Mesendoderm (in vitro differentiated cells): ENCODE data around the gene MAD1L1.

Experiments used
- DNase-seq: peaks from one replicate; pipeline ENCODE4 v3.0.0; 2013
- H2AK5ac ChIP-seq: 2 replicates; pipeline ENCODE4 v1.6.1; 2013; ENCODE audit warnings: low read length, inconsistent platforms
- H2BK120ac ChIP-seq: 2 replicates; pipeline ENCODE4 v1.6.1; 2013; ENCODE audit warnings: low read depth, mild to moderate bottlenecking, low read length, moderate library complexity, mixed read lengths
- H2BK15ac ChIP-seq: replicated peaks from 2 replicates; pipeline ENCODE4 v1.6.1; 2013; ENCODE audit warnings: low read depth, mild to moderate bottlenecking, moderate library complexity
- H2BK5ac ChIP-seq: 2 replicates; pipeline ENCODE4 v1.6.1; 2013; ENCODE audit warnings: low read length, inconsistent platforms
- H3K18ac ChIP-seq: 2 replicates; pipeline ENCODE4 v1.6.1; 2013; ENCODE audit warnings: mild to moderate bottlenecking, low read length, mixed read lengths
- H3K23ac ChIP-seq: one replicate; pipeline ENCODE4 v1.6.1; 2013; ENCODE audit warnings: low read length
- H3K27ac ChIP-seq: 2 replicates; pipeline ENCODE4 v1.5.1; 2013; ENCODE audit warnings: low read depth, mild to moderate bottlenecking, inconsistent platforms, low read length, moderate library complexity
- H3K27me3 ChIP-seq: 2 replicates; pipeline ENCODE4 v1.6.1; 2013; ENCODE audit warnings: low read length, control low read depth, mild to moderate bottlenecking, inconsistent platforms; ENCODE audit not compliant: insufficient read depth, poor library complexity
- H3K36me3 ChIP-seq: 2 replicates; pipeline ENCODE4 v1.6.1; 2013; ENCODE audit warnings: low read length, inconsistent platforms; ENCODE audit not compliant: control insufficient read depth, insufficient read depth
- H3K4ac ChIP-seq: one replicate; pipeline ENCODE4 v1.6.1; 2013; ENCODE audit warnings: low read depth, mild to moderate bottlenecking, low read length, moderate library complexity
- H3K4me1 ChIP-seq: 2 replicates; pipeline ENCODE4 v1.6.1; 2013; ENCODE audit warnings: low read depth, low read length, inconsistent platforms; ENCODE audit not compliant: control insufficient read depth
- H3K4me2 ChIP-seq: 2 replicates; pipeline ENCODE4 v1.6.1; 2013; ENCODE audit warnings: low read length
- H3K4me3 ChIP-seq: 2 replicates; pipeline ENCODE4 v1.5.1; 2013; ENCODE audit warnings: mild to moderate bottlenecking, low read length
- H3K56ac ChIP-seq: one replicate; pipeline ENCODE4 v1.6.1; 2013; ENCODE audit warnings: low read length
- H3K79me1 ChIP-seq: 2 replicates; pipeline ENCODE4 v1.6.1; 2013; ENCODE audit warnings: low read length, inconsistent platforms
- H3K79me2 ChIP-seq: 2 replicates; pipeline ENCODE4 v1.6.1; 2013; ENCODE audit warnings: mild to moderate bottlenecking, low read length; ENCODE audit not compliant: control insufficient read depth, insufficient read depth
- H3K9ac ChIP-seq: 2 replicates; pipeline ENCODE4 v1.6.1; 2013; ENCODE audit warnings: low read length, inconsistent platforms
- H4K5ac ChIP-seq: one replicate; pipeline ENCODE4 v1.6.1; 2013; ENCODE audit warnings: low read length
- H4K8ac ChIP-seq: one replicate; pipeline ENCODE4 v1.6.1; 2013; ENCODE audit warnings: low read depth, mild to moderate bottlenecking, control low read depth, low read length, moderate library complexity
- WGBS: extraction: QIAGEN DNeasy Blood & Tissue Kit; methylation state at CpG from one replicate; pipeline ENCODE4 v1.1.7; 2013; ENCODE audit warnings: low lambda C conversion rate, missing lambda C conversion rate; ENCODE audit not compliant: insufficient coverage; ENCODE audit errors: extremely low coverage; 5-methylcytosine and 5-hydroxymethylcytosine counted together

Gene MAD1L1

DNA sequence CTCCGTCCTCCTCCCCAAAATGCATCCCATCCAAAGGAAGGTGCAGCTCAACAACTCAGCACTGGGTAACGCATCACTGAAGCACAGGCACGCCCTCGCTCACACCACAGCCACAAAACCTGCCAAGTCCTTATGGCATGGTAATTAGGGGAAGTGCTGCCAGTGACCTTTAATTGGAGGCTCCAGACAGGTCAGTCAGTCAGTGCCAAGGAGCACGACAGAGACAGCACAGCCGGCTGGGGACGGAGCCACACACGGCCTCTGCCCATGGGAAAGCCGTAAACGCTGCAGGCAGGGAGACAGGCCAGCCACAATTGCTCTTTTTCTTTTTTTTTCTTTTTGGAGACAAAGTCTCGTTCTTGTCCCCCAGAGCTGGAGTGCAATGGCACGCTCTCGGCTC, 146.5 kb downstream of the MAD1L1 start:
- Histone ChIP-seq H3K79me1 (no peaks in the 10 kb centered on the region), H2BK15ac (no peak overlapping the region), H2BK120ac (no peak overlapping the region), H3K4me1 (no peaks in the 10 kb centered on the region), H4K8ac (no peak overlapping the region), H3K18ac (no peak overlapping the region), H4K5ac (no peak overlapping the region), H3K27me3 (no peaks in the 10 kb centered on the region), H3K27ac (no peak overlapping the region), H3K4me2 (no peak overlapping the region), H3K9ac (no peak overlapping the region), H3K56ac (no peak overlapping the region), H3K79me2 (no peaks in the 10 kb centered on the region), H3K4me3 (no peak overlapping the region), H2BK5ac (no peak overlapping the region), H3K36me3 (no peaks in the 10 kb centered on the region), H3K4ac (no peak overlapping the region), H2AK5ac (no peak overlapping the region), H3K23ac (no peak overlapping the region)
- WGBS, result no CpG with 5 or more reads among the region's 13 CpGs
- no peak for DNase-seq

DNA sequence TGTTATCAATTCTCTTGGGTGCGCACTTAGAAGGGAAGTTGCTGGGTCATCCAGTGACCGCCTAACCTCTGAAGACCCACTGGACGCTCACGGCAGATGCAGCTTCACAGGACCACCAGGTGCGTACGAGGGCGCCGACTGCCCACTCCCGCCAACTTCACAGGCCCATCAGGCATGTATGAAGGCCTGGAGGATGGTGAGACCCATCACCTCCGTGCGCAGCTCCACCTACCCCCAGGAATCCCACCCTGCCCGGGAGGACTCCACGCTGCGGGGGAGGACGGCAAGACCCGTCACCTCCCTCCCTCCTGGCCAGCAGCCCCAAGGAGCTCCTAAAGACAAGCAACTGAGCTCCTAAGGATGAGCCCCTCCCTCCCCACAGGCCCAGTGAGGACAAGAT, 146.9 kb downstream of the MAD1L1 start:
- H3K4me3 ChIP-seq, result no peak overlapping the region
- no peak overlapping the region for H4K5ac ChIP-seq
- DNase-seq, result no peak
- H2BK15ac ChIP-seq, result no peak overlapping the region
- no peak overlapping the region for H3K9ac ChIP-seq
- H3K79me1 ChIP-seq, result no peaks in the 10 kb centered on the region
- no peaks in the 10 kb centered on the region for H3K27me3 ChIP-seq
- H3K23ac ChIP-seq, result no peak overlapping the region
- H3K4me2 ChIP-seq, result no peak overlapping the region
- H3K4me1 ChIP-seq, result no peaks in the 10 kb centered on the region
- no peak overlapping the region for H3K18ac ChIP-seq
- no peak overlapping the region for H2BK5ac ChIP-seq
- H3K36me3 ChIP-seq, result no peaks in the 10 kb centered on the region
- no peak overlapping the region for H3K56ac ChIP-seq
- no peak overlapping the region for H2AK5ac ChIP-seq
- no CpG with 5 or more reads among the region's 16 CpGs for WGBS
- no peak overlapping the region for H4K8ac ChIP-seq
- no peak overlapping the region for H2BK120ac ChIP-seq
- H3K4ac ChIP-seq, result no peak overlapping the region
- no peak overlapping the region for H3K27ac ChIP-seq
- H3K79me2 ChIP-seq, result no peaks in the 10 kb centered on the region

DNA sequence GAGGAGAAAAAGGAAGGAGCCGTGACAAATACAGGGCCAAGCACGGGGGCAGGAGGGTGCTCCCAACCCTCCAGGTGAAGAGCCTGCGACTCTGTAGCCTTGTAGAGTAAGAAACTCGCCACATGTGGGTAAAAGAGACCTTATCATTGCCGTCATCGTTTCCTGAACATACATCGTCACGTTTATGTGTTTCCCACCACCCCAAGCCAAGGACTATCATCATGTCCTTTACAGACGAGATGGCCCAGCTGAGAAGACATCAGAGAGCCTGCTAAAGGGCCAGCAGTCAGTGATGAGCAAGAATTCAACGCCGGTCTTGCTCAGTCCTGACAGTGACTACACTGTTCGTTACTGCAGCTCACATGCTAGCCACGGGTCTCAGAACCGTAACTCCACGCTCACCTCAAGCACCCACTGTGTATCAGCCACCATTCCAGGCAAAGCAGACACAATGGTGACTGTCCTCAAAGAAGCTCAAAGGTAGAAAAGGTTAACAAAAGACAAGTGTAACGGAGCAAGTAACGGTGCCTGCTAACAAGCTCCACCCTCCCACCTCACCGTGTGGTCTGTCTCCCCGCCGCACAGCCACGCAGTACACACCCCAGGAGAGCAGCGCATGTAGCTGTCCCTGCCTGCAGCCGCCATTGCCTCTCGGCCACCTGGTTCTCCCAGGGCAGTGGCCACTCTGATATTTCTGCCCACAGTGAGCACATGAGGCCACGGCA, 147.8 kb downstream of the MAD1L1 start:
- no peak overlapping the region for H3K9ac ChIP-seq
- no peak overlapping the region for H2BK5ac ChIP-seq
- H2AK5ac ChIP-seq, result no peak overlapping the region
- H4K5ac ChIP-seq, result no peak overlapping the region
- H3K56ac ChIP-seq, result no peak overlapping the region
- H2BK15ac ChIP-seq, result no peak overlapping the region
- H3K27me3 ChIP-seq, result no peaks in the 10 kb centered on the region
- H3K36me3 ChIP-seq, result no peaks in the 10 kb centered on the region
- no CpG with 5 or more reads among the region's 25 CpGs for WGBS
- no peaks in the 10 kb centered on the region for H3K79me2 ChIP-seq
- no peaks in the 10 kb centered on the region for H3K79me1 ChIP-seq
- H3K4ac ChIP-seq, result no peak overlapping the region
- no peak overlapping the region for H2BK120ac ChIP-seq
- H3K4me2 ChIP-seq, result no peak overlapping the region
- H4K8ac ChIP-seq, result no peak overlapping the region
- H3K4me3 ChIP-seq, result no peak overlapping the region
- H3K18ac ChIP-seq, result no peak overlapping the region
- H3K4me1 ChIP-seq, result no peaks in the 10 kb centered on the region
- H3K23ac ChIP-seq, result no peak overlapping the region
- no peak for DNase-seq
- no peak overlapping the region for H3K27ac ChIP-seq

DNA sequence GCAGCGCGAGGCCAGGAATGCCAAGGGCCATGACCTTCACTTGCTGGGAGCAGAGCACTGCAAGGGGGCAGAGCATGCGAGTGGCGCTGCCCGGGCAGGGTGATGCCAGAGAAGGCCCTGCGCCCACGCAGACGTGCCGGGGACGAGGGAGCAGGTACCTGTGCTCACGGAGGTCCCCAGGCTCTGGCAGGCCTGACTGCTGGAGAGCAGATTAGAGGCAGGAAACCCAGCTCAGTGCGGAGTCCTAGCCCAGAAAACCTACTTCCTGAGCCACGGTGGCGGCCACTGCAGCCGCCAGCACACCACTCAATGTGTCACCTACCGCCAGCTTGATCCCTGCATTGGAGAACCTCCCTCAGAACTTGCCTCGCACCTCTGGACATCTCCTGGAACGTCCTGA, 148.4 kb downstream of the MAD1L1 start:
- Histone ChIP-seq H3K56ac (no peak overlapping the region), H2BK120ac (no peak overlapping the region), H3K79me1 (no peaks in the 10 kb centered on the region), H4K8ac (no peak overlapping the region), H3K4me2 (no peak overlapping the region), H3K23ac (no peak overlapping the region), H3K9ac (no peak overlapping the region), H3K27ac (no peak overlapping the region), H2AK5ac (no peak overlapping the region), H3K36me3 (no peaks in the 10 kb centered on the region), H3K4me1 (no peaks in the 10 kb centered on the region), H3K4me3 (no peak overlapping the region), H2BK5ac (no peak overlapping the region), H3K27me3 (no peaks in the 10 kb centered on the region), H3K79me2 (no peaks in the 10 kb centered on the region), H2BK15ac (no peak overlapping the region), H4K5ac (no peak overlapping the region), H3K4ac (no peak overlapping the region), H3K18ac (no peak overlapping the region)
- DNase-seq, result no peak
- WGBS, result no CpG with 5 or more reads among the region's 18 CpGs

DNA sequence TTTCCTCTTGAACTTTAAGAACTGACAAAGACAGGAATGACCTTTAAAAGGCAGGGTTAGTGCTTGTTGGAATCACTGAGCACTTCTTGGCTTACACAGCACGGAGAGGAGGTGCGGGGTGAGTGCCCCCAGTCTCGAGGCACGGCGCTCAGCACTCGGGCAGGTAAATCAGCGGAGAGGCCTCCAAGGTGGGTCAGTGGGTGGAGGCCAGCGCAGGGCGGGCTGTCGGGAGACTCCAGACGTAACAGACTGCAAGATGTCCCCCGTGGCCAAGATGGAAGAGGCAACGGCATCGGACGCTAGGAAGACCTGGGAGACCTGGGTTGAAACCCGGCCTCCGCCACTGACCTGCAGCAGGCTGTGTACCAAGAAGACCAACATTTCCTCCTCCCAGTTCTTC, 149.4 kb downstream of the MAD1L1 start:
- H3K9ac ChIP-seq, result no peak overlapping the region

More for the DNA sequence above, 149.4 kb downstream of the MAD1L1 start:
- no peak overlapping the region for H2BK120ac ChIP-seq
- no peak overlapping the region for H3K4me3 ChIP-seq
- H3K79me1 ChIP-seq, result no peaks in the 10 kb centered on the region
- no peak overlapping the region for H2AK5ac ChIP-seq
- H4K5ac ChIP-seq, result no peak overlapping the region
- H3K4me2 ChIP-seq, result no peak overlapping the region
- no peak overlapping the region for H3K18ac ChIP-seq
- no peak for DNase-seq
- H2BK15ac ChIP-seq, result no peak overlapping the region
- no peaks in the 10 kb centered on the region for H3K36me3 ChIP-seq
- no peaks in the 10 kb centered on the region for H3K4me1 ChIP-seq
- no peak overlapping the region for H2BK5ac ChIP-seq
- H3K56ac ChIP-seq, result no peak overlapping the region
- WGBS, result no CpG with 5 or more reads among the region's 17 CpGs
- H3K79me2 ChIP-seq, result no peaks in the 10 kb centered on the region
- no peak overlapping the region for H3K4ac ChIP-seq
- H3K27me3 ChIP-seq, result no peaks in the 10 kb centered on the region
- H3K23ac ChIP-seq, result no peak overlapping the region
- no peak overlapping the region for H4K8ac ChIP-seq
- H3K27ac ChIP-seq, result no peak overlapping the region
